22Rv1 (cell line): Measurements from ENCODE around the gene ZCWPW1.

Experiments used
- CTCF ChIP-seq: fragments of 450-650 bp; IDR thresholded peaks from 2 replicates; pipeline ENCODE4 v1.5.1; 2017; ENCODE audit warnings: mild to moderate bottlenecking
- ZFX ChIP-seq: fragments of 450-650 bp; IDR thresholded peaks from 2 replicates; pipeline ENCODE4 v1.6.1; 2017; ENCODE audit warnings: antibody characterized with exemption, borderline replicate concordance

GRCh38 chr7:100428199-100428966 lies at the start of gene ZCWPW1:
- TF ChIP-seq CTCF, result no peak
- TF ChIP-seq ZFX, result no peak
